ENCODE data around the gene RNF224. TPM values are rescaled to one million over a fixed set of nuclear protein-coding genes. Genes with fewer than 3 reads are reported as not detected.

Gene RNF224
- total RNA-seq, 1 donor from 2014 or later = 0.35 TPM

GRCh38 chr9:137250329-137251193, 23.3 kb downstream of the RNF224 start:
- TF ChIP-seq CTCF (IDR thresholded peaks at IDR 0.05) = no peak
- intact Hi-C loops (cut with DNase I) = no loop called here

DNA sequence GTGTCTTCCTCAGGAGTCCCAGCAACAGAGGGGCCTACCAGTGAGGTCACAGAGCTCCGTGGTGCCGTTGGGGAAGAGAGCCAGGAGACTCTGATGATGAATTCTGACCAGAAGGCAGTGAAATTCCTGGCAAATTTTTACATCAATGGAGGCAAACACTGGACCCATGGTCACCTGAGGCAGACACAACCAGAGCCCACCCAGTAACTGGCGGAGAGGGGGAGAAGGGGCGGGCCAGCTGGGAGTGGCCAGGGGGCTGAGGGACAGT, 23.8 kb downstream of the RNF224 start, which contains the start of gene STPG3:
TSS of gene STPG3 (plus strand) at position 93 of the 268 bp plus-strand sequence. CDS start at position 94, 1 bp downstream.
- ATAC-seq (no peak), DNase-seq (no peak)
- Histone ChIP-seq H3K27ac (no peak within 1 kb of the TSS), H3K27me3 (no peaks in the 10 kb centered on the region), H3K9me3 (no peaks in the 10 kb centered on the region), H3K4me3 (no peak within 1 kb of the TSS), H3K36me3 (no peaks in the 10 kb centered on the region), H3K4me1 (peaks cover 15% of the 10 kb centered on the region)
- TF ChIP-seq CTCF (IDR thresholded peaks at IDR 0.05) = no peak
- intact Hi-C loops (cut with DNase I) = no loop called here

More at GRCh38 chr9:137250329-137251193, 23.3 kb downstream of the RNF224 start:
- Histone ChIP-seq H3K4me3 (no peak overlapping the region), H3K4me1 (peaks cover 12% of the 10 kb centered on the region), H3K27me3 (no peaks in the 10 kb centered on the region), H3K27ac (no peak overlapping the region), H3K36me3 (no peaks in the 10 kb centered on the region), H3K9me3 (no peaks in the 10 kb centered on the region)
- DNase-seq (no peak), ATAC-seq (no peak)

DNA sequence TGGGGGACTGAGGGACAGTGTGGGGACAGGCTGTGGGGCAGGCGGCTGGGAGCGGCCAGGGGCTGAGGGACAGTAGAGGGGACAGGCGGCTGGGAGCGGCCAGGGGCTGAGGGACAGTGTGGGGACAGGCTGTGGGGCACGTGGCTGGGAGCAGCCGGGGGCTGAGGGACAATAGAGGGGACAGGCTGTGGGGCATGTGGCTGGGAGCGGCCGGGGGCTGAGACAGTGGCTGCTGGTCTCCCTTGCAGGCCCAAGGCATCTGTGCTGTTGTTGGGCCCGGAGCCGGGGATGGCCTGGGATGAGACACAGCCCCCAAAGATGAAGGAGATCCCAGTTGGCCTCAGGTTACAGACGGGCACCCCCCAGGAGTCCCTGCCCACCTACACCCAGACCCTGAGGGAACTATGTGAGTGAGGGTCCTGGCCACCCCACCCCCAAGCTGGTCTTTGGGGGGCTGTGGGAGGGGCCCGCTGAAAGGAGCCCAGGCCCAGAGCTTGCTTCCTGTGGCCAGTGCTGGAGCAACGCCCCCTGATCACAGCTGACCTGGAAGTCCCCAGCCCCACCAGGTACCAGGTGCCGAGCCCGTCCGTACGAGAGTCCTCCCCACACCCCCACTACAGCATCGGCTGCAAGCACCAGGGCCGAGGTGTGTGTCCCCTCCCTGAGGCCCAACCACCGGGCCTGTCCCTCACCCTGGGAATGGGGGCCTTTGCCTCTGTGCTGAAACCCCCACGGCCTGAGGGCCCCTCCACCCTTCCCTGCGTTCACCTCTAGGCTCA, 24.4 kb downstream of the RNF224 start:
- Histone ChIP-seq H3K27me3 (no peaks in the 10 kb centered on the region), H3K4me1 (peaks cover 20% of the 10 kb centered on the region), H3K9me3 (no peaks in the 10 kb centered on the region), H3K27ac (no peak overlapping the region), H3K36me3 (peaks cover 5% of the 10 kb centered on the region), H3K4me3 (no peak overlapping the region)
- intact Hi-C loops (cut with DNase I) = no loop called here
- DNase-seq = no peak
- ATAC-seq = no peak
- no peak for TF ChIP-seq CTCF (IDR thresholded peaks at IDR 0.05)

DNA sequence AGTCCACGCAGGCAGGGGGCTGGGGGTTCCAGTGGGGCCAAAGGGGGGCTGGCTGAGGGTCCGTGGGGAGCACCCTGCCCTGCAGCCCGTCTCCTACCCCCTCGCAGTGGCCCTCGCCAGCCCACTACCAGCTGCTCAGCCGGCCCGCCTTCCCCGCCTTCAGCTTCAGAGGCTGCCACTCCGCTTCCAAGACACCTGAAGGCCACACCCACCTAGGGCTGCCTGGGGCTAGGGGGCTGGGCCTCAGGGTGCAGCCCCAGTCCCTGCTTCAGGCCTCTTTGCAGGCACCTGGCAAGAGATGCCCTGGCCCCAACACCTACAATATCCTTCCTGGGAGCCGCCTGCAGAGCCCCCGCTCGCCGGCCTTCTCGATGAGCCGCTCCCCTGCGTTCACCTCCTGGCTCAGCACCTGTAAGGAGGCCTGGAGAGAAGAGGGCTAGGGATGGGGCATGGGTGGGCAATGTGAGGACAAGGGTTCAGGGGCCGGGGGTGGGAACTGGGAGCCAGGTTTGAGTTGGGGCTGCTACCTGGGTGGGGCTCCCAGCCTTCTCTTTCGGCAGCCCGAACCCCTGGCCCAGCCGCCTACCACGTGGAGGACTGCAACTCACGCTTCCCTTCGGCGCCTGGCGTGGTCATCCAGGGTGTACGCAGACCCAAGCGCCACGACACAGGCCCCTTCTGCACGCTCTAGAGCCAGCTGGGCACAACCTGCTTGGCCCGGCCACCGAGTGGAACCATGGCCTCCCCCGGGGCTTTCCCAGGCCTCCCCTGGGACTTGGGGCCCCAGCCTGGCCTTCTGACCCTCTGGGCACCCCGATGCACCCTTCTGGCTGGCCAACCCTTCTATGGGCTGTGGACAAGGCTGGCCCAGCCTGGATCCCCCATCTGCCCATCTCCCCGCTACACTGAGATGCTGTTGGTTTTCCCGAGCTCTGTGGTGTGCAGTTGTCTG, 25.5 kb downstream of the RNF224 start:
- Histone ChIP-seq H3K36me3 (peaks cover 10% of the 10 kb centered on the region), H3K4me3 (no peak overlapping the region), H3K27me3 (no peaks in the 10 kb centered on the region), H3K4me1 (peaks cover 16% of the 10 kb centered on the region), H3K9me3 (no peaks in the 10 kb centered on the region), H3K27ac (no peak overlapping the region)
- no peak for TF ChIP-seq CTCF (IDR thresholded peaks at IDR 0.05)
- no peak for ATAC-seq
- DNase-seq = no peak
- intact Hi-C loops (cut with DNase I) = no loop called here
